Tibial nerve (tissue), 4 donors: ENCODE results near the gene DYRK2. TPM values are rescaled to one million over a fixed set of nuclear protein-coding genes. Genes with fewer than 3 reads are reported as not detected.
A peak's percentile ranks its signal among the peaks of the same experiment; 100 is the strongest.

Experiments used
- DNase-seq, 2 donors: peaks; one replicate each; pipeline ENCODE4 v3.0.0-alpha.2; 2019; ENCODE audit warnings: low spot score in 2 of 2
- H3K27ac ChIP-seq, 4 donors: fragments of 200-600 bp; sonication (generic) in 3 of 4; one replicate each; pipeline ENCODE4 v1.5.1; 2017 to 2019; ENCODE audit warnings: mild to moderate bottlenecking in 1 of 4
- H3K27me3 ChIP-seq, 2 donors: fragments of 200-600 bp; sonication (generic) in 1 of 2; one replicate each; pipeline versions ENCODE4 v1.5.1 to v1.6.0; 2017 to 2019
- H3K36me3 ChIP-seq, 3 donors: fragments of 200-600 bp; sonication (generic); one replicate each; pipeline ENCODE4 v1.5.1; 2018 to 2019
- H3K4me1 ChIP-seq, 4 donors: fragments of 200-600 bp; sonication (generic) in 3 of 4; one replicate each; pipeline ENCODE4 v1.5.1; 2017 to 2019
- H3K4me3 ChIP-seq, 4 donors: fragments of 200-600 bp; sonication (generic) in 3 of 4; one replicate each; pipeline ENCODE4 v1.5.1; 2017 to 2019; ENCODE audit warnings: mild to moderate bottlenecking in 1 of 4, moderate library complexity in 1 of 4
- H3K9me3 ChIP-seq, 4 donors: fragments of 200-600 bp; sonication (generic) in 3 of 4; one replicate each; pipeline ENCODE4 v1.5.1; 2017 to 2019
- EP300 ChIP-seq, 2 donors: sonication (generic); formaldehyde crosslinking; IDR thresholded peaks; one replicate each; pipeline ENCODE4 v1.6.1; 2017; ENCODE audit warnings: antibody characterized with exemption in 2 of 2, mild to moderate bottlenecking in 1 of 2
- POLR2A ChIP-seq, 2 donors: fragments of 450-650 bp; IDR thresholded peaks; one replicate each; pipeline ENCODE4 v1.6.1; 2017; ENCODE audit warnings: antibody characterized with exemption in 2 of 2, mild to moderate bottlenecking in 2 of 2, moderate library complexity in 2 of 2
- WGBS, 2 donors: methylation state at CpG; one replicate each; pipeline ENCODE4 v1.1.5; 2018; 5-methylcytosine and 5-hydroxymethylcytosine counted together
- total RNA-seq, 4 donors: library from RNA; depleted of rRNA; stranded (reverse); fragments of >200 nt; gene quantifications; one replicate each; pipeline ENCODE4 v1.1.0, GENCODE V29; 2016
- TF ChIP-seq, protein P1 (sequence below), 5 experiments: fragments of 200-600 bp in 3 of 5; fragments of 450-650 bp in 2 of 5; sonication (generic) in 3 of 5; IDR thresholded peaks; one replicate each; pipeline ENCODE4 v1.5.1; 2016 to 2019; ENCODE audit warnings: antibody characterized with exemption in 5 of 5, mild to moderate bottlenecking in 3 of 5, moderate library complexity in 2 of 5

DYRK2 gene
- total RNA-seq, 4 donors from 2014 or later: 9.6 to 21.6 (median 19.2) TPM

DNA sequence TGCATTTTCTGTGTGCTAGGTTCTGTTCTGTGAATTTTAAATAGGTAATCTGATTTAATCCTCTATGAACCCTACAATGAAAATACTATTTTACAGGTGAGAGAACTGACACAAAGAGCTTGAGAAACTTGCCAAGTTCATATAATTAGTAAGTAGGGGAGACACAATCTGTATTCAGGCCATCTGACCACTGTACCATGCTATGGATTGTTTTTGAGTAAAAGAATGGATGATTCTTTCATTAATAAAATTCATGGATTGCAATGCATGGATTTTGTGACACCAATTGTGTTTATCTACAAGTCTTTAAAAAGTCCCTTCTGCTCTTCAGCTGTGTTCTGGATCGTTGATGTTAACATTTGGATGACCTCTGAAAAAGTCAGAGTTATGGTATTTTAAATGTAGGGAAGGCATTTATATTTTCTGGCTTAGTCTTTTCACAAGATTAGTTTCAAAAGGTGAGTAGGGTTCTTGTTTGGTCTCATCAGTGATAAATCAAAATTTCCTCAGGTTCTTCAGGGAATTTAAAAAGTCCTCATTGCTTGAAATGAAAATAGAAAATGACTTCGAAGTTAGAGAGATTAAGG is 15.4 kb upstream of the DYRK2 start:
- no peaks in the 10 kb centered on the region for H3K27me3 ChIP-seq
- TF ChIP-seq EP300 (IDR thresholded peaks at IDR 0.05): no peak
- no peak for TF ChIP-seq POLR2A (IDR thresholded peaks at IDR 0.05)
- TF ChIP-seq, protein P1, sequence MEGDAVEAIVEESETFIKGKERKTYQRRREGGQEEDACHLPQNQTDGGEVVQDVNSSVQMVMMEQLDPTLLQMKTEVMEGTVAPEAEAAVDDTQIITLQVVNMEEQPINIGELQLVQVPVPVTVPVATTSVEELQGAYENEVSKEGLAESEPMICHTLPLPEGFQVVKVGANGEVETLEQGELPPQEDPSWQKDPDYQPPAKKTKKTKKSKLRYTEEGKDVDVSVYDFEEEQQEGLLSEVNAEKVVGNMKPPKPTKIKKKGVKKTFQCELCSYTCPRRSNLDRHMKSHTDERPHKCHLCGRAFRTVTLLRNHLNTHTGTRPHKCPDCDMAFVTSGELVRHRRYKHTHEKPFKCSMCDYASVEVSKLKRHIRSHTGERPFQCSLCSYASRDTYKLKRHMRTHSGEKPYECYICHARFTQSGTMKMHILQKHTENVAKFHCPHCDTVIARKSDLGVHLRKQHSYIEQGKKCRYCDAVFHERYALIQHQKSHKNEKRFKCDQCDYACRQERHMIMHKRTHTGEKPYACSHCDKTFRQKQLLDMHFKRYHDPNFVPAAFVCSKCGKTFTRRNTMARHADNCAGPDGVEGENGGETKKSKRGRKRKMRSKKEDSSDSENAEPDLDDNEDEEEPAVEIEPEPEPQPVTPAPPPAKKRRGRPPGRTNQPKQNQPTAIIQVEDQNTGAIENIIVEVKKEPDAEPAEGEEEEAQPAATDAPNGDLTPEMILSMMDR (IDR thresholded peaks at IDR 0.05): no peak
- no peak for DNase-seq
- H3K9me3 ChIP-seq: no peaks in the 10 kb centered on the region
- peaks cover 0 to 22% (median 14%) of the 10 kb centered on the region in 4 donors for H3K4me1 ChIP-seq
- WGBS, 2 donors: 56 to 59% methylated on average over 2 of the region's 2 CpGs
- H3K36me3 ChIP-seq: no peaks in the 10 kb centered on the region
- no peak overlapping the region for H3K4me3 ChIP-seq
- H3K27ac ChIP-seq: no peak overlapping the region

DNA sequence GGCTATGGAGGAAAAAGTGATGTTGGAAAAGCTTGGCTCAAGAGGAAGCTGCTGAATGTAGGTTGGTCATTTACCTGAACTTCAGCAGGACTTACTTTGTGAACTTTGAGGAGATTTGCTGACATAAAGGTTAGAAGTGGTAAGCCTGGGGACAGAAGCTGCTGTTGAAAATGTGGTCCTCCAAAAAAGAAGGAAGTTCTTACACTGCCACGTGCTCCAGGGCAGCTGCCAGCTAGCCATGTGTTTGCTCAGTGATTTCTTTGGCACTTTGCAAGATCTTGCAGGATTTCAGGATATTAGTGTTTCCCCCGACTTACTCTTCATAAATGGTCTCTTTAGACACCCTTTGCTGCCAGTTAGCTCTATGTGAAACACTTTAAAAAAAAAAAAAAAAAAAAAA is 14.8 kb upstream of the DYRK2 start:
- TF ChIP-seq EP300 (IDR thresholded peaks at IDR 0.05): peak in 1 of 2 donors; percentile 37
- TF ChIP-seq, protein P1 (IDR thresholded peaks at IDR 0.05): no peak
- H3K27ac ChIP-seq: no peak overlapping the region
- WGBS, 2 donors: 16 to 21% methylated on average over 2 of the region's 2 CpGs
- no peaks in the 10 kb centered on the region for H3K36me3 ChIP-seq
- H3K27me3 ChIP-seq: no peaks in the 10 kb centered on the region
- H3K9me3 ChIP-seq: no peaks in the 10 kb centered on the region
- H3K4me1 ChIP-seq: peaks cover 0 to 22% (median 14%) of the 10 kb centered on the region in 4 donors
- DNase-seq: peak in 1 of 2 donors; percentile 51
- H3K4me3 ChIP-seq: no peak overlapping the region

DNA sequence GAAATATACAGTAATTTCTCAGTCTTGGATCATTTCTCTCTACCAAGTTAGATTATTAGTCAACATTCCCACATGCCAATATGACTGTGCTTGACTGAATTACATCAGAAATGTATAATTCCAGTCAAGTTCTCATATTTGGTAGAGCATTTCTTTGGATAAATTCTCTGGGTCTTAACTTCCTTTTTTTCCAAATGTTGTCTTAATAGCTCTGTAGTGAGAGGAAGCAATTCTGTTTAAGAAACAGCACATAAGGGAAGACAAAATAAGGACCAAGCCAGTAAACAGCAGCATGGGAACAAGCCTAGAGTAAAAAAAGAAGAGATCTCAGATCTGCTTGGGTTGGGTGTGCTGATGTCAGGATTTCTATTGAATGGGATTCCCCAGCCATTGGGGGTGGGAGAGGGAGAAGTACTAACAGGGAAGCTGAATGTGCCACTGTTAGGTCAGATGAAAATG is 14.2 kb upstream of the DYRK2 start:
- TF ChIP-seq POLR2A (IDR thresholded peaks at IDR 0.05) (no peak), EP300 (IDR thresholded peaks at IDR 0.05) (peak in 1 of 2 donors; percentile 35)
- TF ChIP-seq, protein P1 (IDR thresholded peaks at IDR 0.05): no peak
- Histone ChIP-seq H3K36me3 (no peaks in the 10 kb centered on the region), H3K27ac (no peak overlapping the region), H3K4me3 (no peak overlapping the region), H3K9me3 (no peaks in the 10 kb centered on the region), H3K4me1 (peaks cover 0 to 22% (median 14%) of the 10 kb centered on the region in 4 donors), H3K27me3 (no peaks in the 10 kb centered on the region)
- DNase-seq: no peak

DNA sequence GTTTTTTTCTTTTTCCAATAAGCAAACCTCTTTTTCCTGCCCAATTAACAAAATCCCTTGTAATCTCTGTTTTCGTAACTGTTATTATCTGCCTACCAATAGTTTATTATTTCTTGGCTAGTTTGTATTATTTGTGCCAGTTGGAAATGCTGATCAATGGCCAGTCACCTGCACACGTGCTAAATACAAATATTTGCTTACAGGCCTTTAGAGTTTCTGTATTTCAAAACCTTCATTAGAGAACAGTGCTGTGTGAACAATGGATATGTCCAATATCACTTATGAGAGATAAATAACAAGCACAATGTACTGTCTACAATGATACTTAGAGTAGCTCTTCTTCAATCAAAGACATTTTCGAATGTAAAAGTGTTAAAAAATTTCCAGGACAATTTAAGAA is 10.8 kb upstream of the DYRK2 start:
- TF ChIP-seq POLR2A (IDR thresholded peaks at IDR 0.05) (no peak), EP300 (IDR thresholded peaks at IDR 0.05) (no peak)
- TF ChIP-seq, protein P1 (IDR thresholded peaks at IDR 0.05): no peak
- no peaks in the 10 kb centered on the region for H3K9me3 ChIP-seq
- 79 to 85% methylated on average over 3 of the region's 3 CpGs for WGBS, 2 donors
- H3K36me3 ChIP-seq: no peaks in the 10 kb centered on the region
- H3K27ac ChIP-seq: no peak overlapping the region
- H3K27me3 ChIP-seq: no peaks in the 10 kb centered on the region
- no peak overlapping the region for H3K4me3 ChIP-seq
- peaks cover 0 to 7% (median 2%) of the 10 kb centered on the region in 4 donors for H3K4me1 ChIP-seq
- DNase-seq: no peak

DNA sequence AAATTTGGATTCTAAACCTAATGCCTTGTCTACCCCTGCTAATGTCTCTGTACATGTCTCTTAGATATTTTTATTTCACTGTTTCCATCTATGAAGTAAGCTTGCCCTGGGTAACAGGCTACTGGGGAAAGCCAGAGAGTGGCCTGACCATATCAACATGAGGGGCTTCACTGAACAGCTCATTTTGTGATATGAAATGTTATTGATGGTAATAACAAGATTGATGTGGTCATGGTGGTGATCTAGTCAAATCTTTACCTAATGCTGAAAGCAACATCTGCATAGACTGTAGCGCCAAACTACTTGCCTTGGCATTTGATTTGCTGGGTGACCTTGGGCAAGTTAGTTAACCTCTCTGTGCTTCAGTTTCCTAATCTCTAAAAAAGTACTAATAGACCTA is 9.9 kb upstream of the DYRK2 start:
- H3K9me3 ChIP-seq: no peaks in the 10 kb centered on the region
- H3K4me3 ChIP-seq: no peak overlapping the region
- 92 to 100% methylated on average over 1 of the region's 1 CpG for WGBS, 2 donors
- DNase-seq: no peak
- H3K27ac ChIP-seq: no peak overlapping the region
- H3K36me3 ChIP-seq: no peaks in the 10 kb centered on the region
- H3K27me3 ChIP-seq: no peaks in the 10 kb centered on the region
- TF ChIP-seq EP300 (IDR thresholded peaks at IDR 0.05) (no peak), POLR2A (IDR thresholded peaks at IDR 0.05) (no peak)
- TF ChIP-seq, protein P1 (IDR thresholded peaks at IDR 0.05): no peak
- H3K4me1 ChIP-seq: peaks cover 0 to 7% (median under 1%) of the 10 kb centered on the region in 4 donors
